IPS DF 4.7 (cell line): Measurements from ENCODE around the gene RPP30.

Experiments used
- DNase-seq: peaks from one replicate; pipeline ENCODE4 v3.0.0-alpha.2; 2013; ENCODE audit warnings: low spot score; ENCODE audit errors: extremely low read depth

RPP30 gene

GRCh38 chr10:90871766-90872647 lies at the start of gene RPP30:
RPP30 (plus strand) TSS chr10:90871974; CDS start chr10:90871987, 13 bp downstream.
- no peak for DNase-seq

- no peak for DNase-seq
These were observed 49.3 kb upstream of the RPP30 start for GRCh38 chr10:90822508-90822907.

GRCh38 chr10:90832111-90832510 lies 39.7 kb upstream of the RPP30 start:
- no peak for DNase-seq

GRCh38 chr10:90834326-90834725 lies 37.4 kb upstream of the RPP30 start:
- no peak for DNase-seq

- no peak for DNase-seq
These were observed 34.3 kb upstream of the RPP30 start for GRCh38 chr10:90837486-90837885.

GRCh38 chr10:90842725-90843124 lies 29.0 kb upstream of the RPP30 start:
- DNase-seq = no peak

- no peak for DNase-seq
These were observed 26.0 kb upstream of the RPP30 start for GRCh38 chr10:90845726-90846125.

- DNase-seq = no peak
These were observed 25.0 kb upstream of the RPP30 start for GRCh38 chr10:90846746-90847145.

GRCh38 chr10:90847436-90847835 lies 24.3 kb upstream of the RPP30 start:
- no peak for DNase-seq

- DNase-seq = no peak
These were observed 21.6 kb upstream of the RPP30 start for GRCh38 chr10:90849956-90850749.

GRCh38 chr10:90855126-90855525 lies 16.6 kb upstream of the RPP30 start:
- no peak for DNase-seq

- no peak for DNase-seq
These were observed 15.5 kb upstream of the RPP30 start for GRCh38 chr10:90856261-90856660.

GRCh38 chr10:90856964-90857634 lies 14.7 kb upstream of the RPP30 start:
- no peak for DNase-seq

GRCh38 chr10:90857635-90858460 lies 13.9 kb upstream of the RPP30 start, which contains the start of gene HTR7:
HTR7 (minus strand) TSS chr10:90858039; CDS start chr10:90857671, 368 bp downstream.
- no peak for DNase-seq

GRCh38 chr10:90858461-90858968 lies 13.3 kb upstream of the RPP30 start:
- DNase-seq = no peak

GRCh38 chr10:90859321-90859751 lies 12.4 kb upstream of the RPP30 start:
- no peak for DNase-seq

- no peak for DNase-seq
These were observed 11.0 kb upstream of the RPP30 start for GRCh38 chr10:90860790-90861189.

GRCh38 chr10:90862908-90863514 lies 8.8 kb upstream of the RPP30 start:
- DNase-seq = no peak

GRCh38 chr10:90865401-90865800 lies 6.4 kb upstream of the RPP30 start:
- DNase-seq = no peak

- no peak for DNase-seq
These were observed 5.7 kb upstream of the RPP30 start for GRCh38 chr10:90866050-90866598.
